ENCODE measurements around the gene MAPK8IP3.

Gene MAPK8IP3

GRCh38 chr16:1743376-1744337 is 37.7 kb downstream of the MAPK8IP3 start:
- DNase-seq, result no peak

- DNase-seq, result no peak
Observed at GRCh38 chr16:1744338-1744840, 38.4 kb downstream of the MAPK8IP3 start.

- no peak for DNase-seq
Observed at GRCh38 chr16:1745181-1745899, 39.3 kb downstream of the MAPK8IP3 start.

- no peak for DNase-seq
Observed at GRCh38 chr16:1745900-1746692, 40.1 kb downstream of the MAPK8IP3 start.

GRCh38 chr16:1746693-1747195 is 40.7 kb downstream of the MAPK8IP3 start:
- DNase-seq, result no peak

- no peak for DNase-seq
Observed at GRCh38 chr16:1747934-1748333, 41.9 kb downstream of the MAPK8IP3 start.

- DNase-seq, result no peak
Observed at GRCh38 chr16:1749152-1750117, 43.4 kb downstream of the MAPK8IP3 start.

GRCh38 chr16:1751946-1752345 is 46.0 kb downstream of the MAPK8IP3 start:
- DNase-seq, result no peak

GRCh38 chr16:1752853-1753252 is 46.9 kb downstream of the MAPK8IP3 start:
- DNase-seq, result no peak

GRCh38 chr16:1754204-1754603 is 48.2 kb downstream of the MAPK8IP3 start:
- no peak for DNase-seq

GRCh38 chr16:1757714-1758461 is 51.9 kb downstream of the MAPK8IP3 start:
- no peak for DNase-seq

GRCh38 chr16:1758923-1759322 is 52.9 kb downstream of the MAPK8IP3 start:
- DNase-seq, result no peak

- DNase-seq, result no peak
Observed at GRCh38 chr16:1759511-1759910, 53.5 kb downstream of the MAPK8IP3 start.

GRCh38 chr16:1760911-1761310 is 54.9 kb downstream of the MAPK8IP3 start:
- no peak for DNase-seq

GRCh38 chr16:1761751-1762150 is 55.8 kb downstream of the MAPK8IP3 start:
- DNase-seq, result no peak

- no peak for DNase-seq
Observed at GRCh38 chr16:1762196-1762878, 56.3 kb downstream of the MAPK8IP3 start.

GRCh38 chr16:1762879-1763520 is 57.0 kb downstream of the MAPK8IP3 start:
- DNase-seq, result no peak

GRCh38 chr16:1763521-1764511 is 57.8 kb downstream of the MAPK8IP3 start:
- DNase-seq, result no peak

Measured in suppressor macrophage (primary cell).